ENCODE data around the gene SLC24A4. TPM values are rescaled to one million over a fixed set of nuclear protein-coding genes. Genes with fewer than 3 reads are reported as not detected.

The SLC24A4 gene
- total RNA-seq, 1 donor from 2014 or later = 0.82 TPM

DNA sequence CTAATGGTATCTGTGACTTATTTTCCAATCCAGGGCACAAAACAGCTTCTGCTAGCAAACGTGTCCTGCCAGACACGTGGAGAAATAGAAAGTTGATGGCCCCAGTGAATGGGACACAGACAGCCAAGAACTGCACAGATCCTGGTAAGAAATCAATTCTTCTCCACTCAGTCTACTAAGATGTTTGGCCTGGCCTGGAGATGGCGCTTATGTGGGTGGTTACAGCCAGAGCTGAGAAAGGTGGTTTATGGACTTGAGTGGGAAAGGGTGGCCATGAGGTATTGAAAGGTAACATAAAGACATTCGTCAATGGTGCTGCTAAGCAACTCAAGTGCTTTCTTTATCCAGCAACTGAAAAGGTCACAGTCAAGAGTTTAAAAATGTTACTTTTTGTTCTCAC, 2.9 kb downstream of the SLC24A4 start:
- H3K27ac Mint-ChIP-seq = no peak overlapping the region
- TF ChIP-seq, protein P1, sequence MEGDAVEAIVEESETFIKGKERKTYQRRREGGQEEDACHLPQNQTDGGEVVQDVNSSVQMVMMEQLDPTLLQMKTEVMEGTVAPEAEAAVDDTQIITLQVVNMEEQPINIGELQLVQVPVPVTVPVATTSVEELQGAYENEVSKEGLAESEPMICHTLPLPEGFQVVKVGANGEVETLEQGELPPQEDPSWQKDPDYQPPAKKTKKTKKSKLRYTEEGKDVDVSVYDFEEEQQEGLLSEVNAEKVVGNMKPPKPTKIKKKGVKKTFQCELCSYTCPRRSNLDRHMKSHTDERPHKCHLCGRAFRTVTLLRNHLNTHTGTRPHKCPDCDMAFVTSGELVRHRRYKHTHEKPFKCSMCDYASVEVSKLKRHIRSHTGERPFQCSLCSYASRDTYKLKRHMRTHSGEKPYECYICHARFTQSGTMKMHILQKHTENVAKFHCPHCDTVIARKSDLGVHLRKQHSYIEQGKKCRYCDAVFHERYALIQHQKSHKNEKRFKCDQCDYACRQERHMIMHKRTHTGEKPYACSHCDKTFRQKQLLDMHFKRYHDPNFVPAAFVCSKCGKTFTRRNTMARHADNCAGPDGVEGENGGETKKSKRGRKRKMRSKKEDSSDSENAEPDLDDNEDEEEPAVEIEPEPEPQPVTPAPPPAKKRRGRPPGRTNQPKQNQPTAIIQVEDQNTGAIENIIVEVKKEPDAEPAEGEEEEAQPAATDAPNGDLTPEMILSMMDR (conservative IDR thresholded peaks at IDR 0.05) = no peak
- H3K27me3 Mint-ChIP-seq = peaks cover 79% of the 10 kb centered on the region
- DNase-seq (ENCODE audit: extremely low spot score, unreplicated experiment) = no peak
- no peaks in the 10 kb centered on the region for H3K4me1 Mint-ChIP-seq (ENCODE audit: unreplicated experiment)
- no peaks in the 10 kb centered on the region for H3K9me3 Mint-ChIP-seq
- H3K4me3 Mint-ChIP-seq = no peak overlapping the region
- no peaks in the 10 kb centered on the region for H3K36me3 Mint-ChIP-seq

DNA sequence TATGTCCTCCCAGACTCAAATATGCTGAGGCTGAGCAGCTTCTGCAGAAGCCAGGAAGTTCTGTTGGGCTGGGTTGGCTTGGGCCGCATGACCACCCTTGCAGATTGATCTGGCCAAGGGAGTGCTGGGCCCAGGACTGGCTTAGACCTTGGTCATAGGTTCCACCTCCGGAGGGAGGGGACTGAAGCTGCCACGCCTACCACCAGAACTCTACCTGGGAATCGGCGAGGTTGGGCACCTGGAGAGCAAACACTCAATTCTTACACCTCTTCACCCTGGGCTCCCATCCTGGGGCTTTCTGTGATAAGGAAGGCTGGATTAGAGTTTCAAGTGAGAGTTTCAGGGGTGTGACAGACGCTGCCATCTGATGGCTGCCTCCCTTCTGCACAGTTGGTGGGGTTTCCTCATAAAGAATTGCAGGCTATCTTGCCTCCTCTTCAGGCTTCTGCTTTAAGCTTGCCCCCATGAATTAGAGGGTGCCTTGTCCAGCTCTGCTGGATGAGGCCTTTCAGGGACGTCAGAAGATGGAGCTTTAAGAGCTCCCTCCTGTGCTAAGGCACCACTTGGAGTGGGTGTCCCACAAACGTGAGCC, 5.8 kb downstream of the SLC24A4 start:
- Mint-ChIP-seq H3K36me3 (no peaks in the 10 kb centered on the region), H3K9me3 (no peaks in the 10 kb centered on the region), H3K27ac (no peak overlapping the region), H3K27me3 (peaks cover 61% of the 10 kb centered on the region), H3K4me1 (ENCODE audit: unreplicated experiment) (no peaks in the 10 kb centered on the region), H3K4me3 (no peak overlapping the region)
- DNase-seq (ENCODE audit: extremely low spot score, unreplicated experiment) = no peak
- TF ChIP-seq, protein P1 (conservative IDR thresholded peaks at IDR 0.05) = no peak

DNA sequence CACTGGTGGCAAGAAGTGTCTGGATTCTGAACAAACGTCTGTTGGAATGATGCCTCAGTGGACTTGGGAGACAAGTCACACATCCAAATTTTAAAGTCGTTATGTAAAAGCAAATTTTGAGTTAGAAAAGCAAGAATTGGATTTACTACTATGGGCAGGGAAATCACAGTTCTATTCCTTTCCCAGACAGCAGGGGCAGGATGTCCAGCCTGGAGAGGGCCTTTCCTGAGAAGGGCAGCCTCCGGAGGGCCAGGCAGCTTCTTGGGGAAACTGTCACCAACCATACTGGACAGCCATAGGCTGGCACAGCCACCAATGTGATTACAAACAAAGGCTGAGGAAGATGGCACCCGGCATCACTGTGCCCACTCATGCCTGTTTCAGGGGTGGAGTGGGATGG, 11.1 kb downstream of the SLC24A4 start:
- H3K4me3 Mint-ChIP-seq = no peak overlapping the region
- TF ChIP-seq, protein P1 (conservative IDR thresholded peaks at IDR 0.05) = no peak
- no peak for DNase-seq (ENCODE audit: extremely low spot score, unreplicated experiment)
- no peaks in the 10 kb centered on the region for H3K4me1 Mint-ChIP-seq (ENCODE audit: unreplicated experiment)
- peaks cover 43% of the 10 kb centered on the region for H3K27me3 Mint-ChIP-seq
- H3K36me3 Mint-ChIP-seq = no peaks in the 10 kb centered on the region
- H3K27ac Mint-ChIP-seq = no peak overlapping the region
- H3K9me3 Mint-ChIP-seq = no peaks in the 10 kb centered on the region

DNA sequence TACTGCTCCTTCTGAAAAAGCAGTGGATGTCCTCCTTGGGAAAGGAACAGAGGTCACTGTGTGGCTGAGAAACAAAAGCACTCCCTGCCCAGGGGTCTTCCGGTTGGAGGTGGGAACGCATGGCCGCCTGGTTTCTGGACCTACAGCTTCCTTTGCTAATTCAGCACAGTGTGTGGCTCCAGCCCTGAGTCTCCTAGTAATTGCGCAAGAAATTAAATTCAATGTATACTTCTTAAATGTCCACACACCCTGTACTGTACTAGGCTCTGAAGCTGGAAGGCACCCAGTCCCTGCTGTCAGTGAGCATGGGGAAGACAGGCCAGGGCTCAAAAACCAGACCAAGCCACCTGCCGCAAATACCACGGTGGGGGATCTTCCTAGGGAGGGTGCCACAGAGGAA, 13.4 kb downstream of the SLC24A4 start:
- TF ChIP-seq, protein P1 (conservative IDR thresholded peaks at IDR 0.05) = no peak
- H3K27ac Mint-ChIP-seq = no peak overlapping the region

DNA sequence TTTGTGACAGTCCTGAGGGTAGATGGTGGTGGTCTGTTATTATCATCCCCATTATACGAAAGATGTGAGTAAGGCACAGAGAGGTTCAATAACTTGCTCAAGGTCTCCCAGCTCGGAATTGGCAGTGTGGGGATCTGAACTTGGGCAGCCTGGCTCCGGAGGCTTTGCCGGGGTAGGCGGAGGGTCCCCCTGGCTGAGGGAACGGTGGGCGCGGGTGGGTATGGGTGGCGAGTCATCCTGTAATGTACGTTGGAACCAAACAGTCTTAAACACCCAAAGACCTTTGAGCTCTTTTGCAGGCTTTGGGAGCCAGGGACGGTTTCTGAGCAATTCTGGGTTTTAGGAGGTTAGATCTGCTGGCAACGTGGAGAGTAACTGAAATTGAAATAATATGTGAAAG, 16.5 kb downstream of the SLC24A4 start:
- peaks cover 12% of the 10 kb centered on the region for H3K9me3 Mint-ChIP-seq

More for the DNA sequence above, 13.4 kb downstream of the SLC24A4 start:
- no peaks in the 10 kb centered on the region for H3K4me1 Mint-ChIP-seq (ENCODE audit: unreplicated experiment)
- H3K9me3 Mint-ChIP-seq = no peaks in the 10 kb centered on the region
- no peaks in the 10 kb centered on the region for H3K36me3 Mint-ChIP-seq
- no peak overlapping the region for H3K4me3 Mint-ChIP-seq
- H3K27me3 Mint-ChIP-seq = peaks cover 57% of the 10 kb centered on the region
- DNase-seq (ENCODE audit: extremely low spot score, unreplicated experiment) = no peak

More for the DNA sequence above, 16.5 kb downstream of the SLC24A4 start:
- no peak for DNase-seq (ENCODE audit: extremely low spot score, unreplicated experiment)
- H3K27me3 Mint-ChIP-seq = peaks cover 67% of the 10 kb centered on the region
- no peaks in the 10 kb centered on the region for H3K4me1 Mint-ChIP-seq (ENCODE audit: unreplicated experiment)
- H3K36me3 Mint-ChIP-seq = peaks cover 3% of the 10 kb centered on the region
- no peak overlapping the region for H3K27ac Mint-ChIP-seq
- TF ChIP-seq, protein P1 (conservative IDR thresholded peaks at IDR 0.05) = no peak
- H3K4me3 Mint-ChIP-seq = no peak overlapping the region
